22Rv1 (cell line): Measurements from ENCODE around the gene CDC73.
"Not testable (repeated sequence)": the region's sequence is repeated elsewhere in the genome, so short reads cannot be mapped to it uniquely, and the experiment has no call there.

Experiments used
- H3K27ac ChIP-seq: fragments of 450-650 bp; 2 replicates; pipeline ENCODE4 v1.5.1; 2017
- CTCF ChIP-seq: fragments of 450-650 bp; IDR thresholded peaks from 2 replicates; pipeline ENCODE4 v1.5.1; 2017; ENCODE audit warnings: mild to moderate bottlenecking
- ZFX ChIP-seq: fragments of 450-650 bp; IDR thresholded peaks from 2 replicates; pipeline ENCODE4 v1.6.1; 2017; ENCODE audit warnings: antibody characterized with exemption, borderline replicate concordance

CDC73 gene

GRCh38 chr1:193285641-193286040, 163.8 kb downstream of the CDC73 start:
- no peak for TF ChIP-seq ZFX
- TF ChIP-seq CTCF: no peak
- H3K27ac ChIP-seq: no peak overlapping the region

- H3K27ac ChIP-seq: not testable (repeated sequence)
Measured at GRCh38 chr1:193288548-193289080, 166.8 kb downstream of the CDC73 start.

GRCh38 chr1:193293726-193294125, 171.9 kb downstream of the CDC73 start:
- H3K27ac ChIP-seq: no peak overlapping the region
- no peak for TF ChIP-seq CTCF
- TF ChIP-seq ZFX: no peak

- H3K27ac ChIP-seq: no peak overlapping the region
- TF ChIP-seq ZFX (no peak), CTCF (no peak)
Measured at GRCh38 chr1:193299038-193299437, 177.2 kb downstream of the CDC73 start.

GRCh38 chr1:193301746-193302145, 179.9 kb downstream of the CDC73 start:
- TF ChIP-seq ZFX: no peak
- TF ChIP-seq CTCF: no peak
- H3K27ac ChIP-seq: no peak overlapping the region

- no peak for TF ChIP-seq ZFX
- TF ChIP-seq CTCF: no peak
- no peak overlapping the region for H3K27ac ChIP-seq
Measured at GRCh38 chr1:193303849-193304248, 182.0 kb downstream of the CDC73 start.
